Keratinocyte (primary cell): Measurements from ENCODE around the gene RBM25. TPM values are rescaled to one million over a fixed set of nuclear protein-coding genes. Genes with fewer than 3 reads are reported as not detected.

ENCODE experiments used
- DNase-seq: peaks from one replicate; pipeline ENCODE4 v3.0.0-alpha.2; 2011; ENCODE audit warnings: low read depth, missing footprints, low spot score
- FAIRE-seq: peaks from 2 replicates; lab custom pipeline; 2011; peaks lifted over from hg19 to GRCh38; lab: Jason Lieb, UNC
- H2AFZ ChIP-seq: 2 replicates; pipeline ENCODE4 v1.6.0; 2012; ENCODE audit warnings: low read length, control low read depth, inconsistent platforms; ENCODE audit not compliant: control insufficient read depth
- H3K27ac ChIP-seq: 2 replicates; pipeline ENCODE4 v1.5.1; 2011; ENCODE audit warnings: low read length; ENCODE audit not compliant: control insufficient read depth, insufficient read depth
- H3K27me3 ChIP-seq: 3 replicates; pipeline ENCODE4 v1.6.0; 2011; ENCODE audit warnings: low read length; ENCODE audit not compliant: control insufficient read depth, insufficient read depth; ENCODE audit errors: extremely low read depth
- H3K36me3 ChIP-seq, 2 experiments: 2 replicates in 1 of 2; 3 replicates in 1 of 2; pipeline ENCODE4 v1.5.1; 2011; ENCODE audit warnings: low read length in 2 of 2, mild to moderate bottlenecking in 1 of 2; ENCODE audit not compliant: control insufficient read depth in 2 of 2, insufficient read depth in 2 of 2; ENCODE audit errors: extremely low read depth in 1 of 2
- H3K4me1 ChIP-seq: 3 replicates; pipeline ENCODE4 v1.5.1; 2011; ENCODE audit warnings: low read length; ENCODE audit not compliant: control insufficient read depth, insufficient read depth; ENCODE audit errors: extremely low read depth
- H3K4me2 ChIP-seq: 3 replicates; pipeline ENCODE4 v1.6.0; 2011; ENCODE audit warnings: low read depth, low read length; ENCODE audit not compliant: control insufficient read depth, insufficient read depth; ENCODE audit errors: extremely low read depth
- H3K4me3 ChIP-seq, 3 experiments: fragments of 200-600 bp in 1 of 3; sonication (generic) in 1 of 3; 2 replicates in 2 of 3; 3 replicates in 1 of 3; pipeline ENCODE4 v1.5.1; 2011 to 2016; ENCODE audit warnings: low read length in 3 of 3, mild to moderate bottlenecking in 3 of 3, control low read depth in 2 of 3, inconsistent platforms in 1 of 3, low read depth in 1 of 3, mixed read lengths in 1 of 3, mixed run types in 1 of 3, moderate library complexity in 1 of 3; ENCODE audit not compliant: control insufficient read depth in 2 of 3, insufficient read depth in 2 of 3; ENCODE audit errors: extremely low read depth in 1 of 3
- H3K79me2 ChIP-seq: 2 replicates; pipeline ENCODE4 v1.6.0; 2012; ENCODE audit warnings: low read length; ENCODE audit not compliant: control insufficient read depth, insufficient read depth
- H3K9ac ChIP-seq: 3 replicates; pipeline ENCODE4 v1.6.0; 2011; ENCODE audit warnings: low read length; ENCODE audit not compliant: control insufficient read depth, insufficient read depth; ENCODE audit errors: extremely low read depth
- H3K9me1 ChIP-seq: 3 replicates; pipeline ENCODE4 v1.6.0; 2011; ENCODE audit warnings: low read length; ENCODE audit not compliant: control insufficient read depth, insufficient read depth; ENCODE audit errors: extremely low read depth
- H3K9me3 ChIP-seq: 2 replicates; pipeline ENCODE4 v1.5.1; 2012; ENCODE audit warnings: low read depth, low read length; ENCODE audit not compliant: control insufficient read depth
- H4K20me1 ChIP-seq: 3 replicates; pipeline ENCODE4 v1.6.0; 2011; ENCODE audit warnings: low read length; ENCODE audit not compliant: control insufficient read depth, insufficient read depth; ENCODE audit errors: extremely low read depth
- CTCF ChIP-seq, 3 experiments: IDR thresholded peaks in 1 of 3; conservative IDR thresholded peaks in 1 of 3; optimal IDR thresholded peaks in 1 of 3; 2 replicates in 2 of 3; 3 replicates in 1 of 3; pipeline versions ENCODE3 to v1.5.1; 2011; ENCODE audit warnings: low read length in 3 of 3, mild to moderate bottlenecking in 3 of 3, moderate library complexity in 2 of 3, control low read depth in 1 of 3, inconsistent platforms in 1 of 3; ENCODE audit not compliant: insufficient read depth in 2 of 3; ENCODE audit errors: extremely low read depth in 1 of 3
- EZH2 ChIP-seq: IDR thresholded peaks from one replicate; pipeline ENCODE4 v1.6.1; 2012; ENCODE audit warnings: inconsistent platforms, mild to moderate bottlenecking, low read length, moderate library complexity
- dilution Hi-C: fragments of 300-500 bp; cut with MboI; formaldehyde crosslinking; loops from one replicate; pipeline ENCODE4 v1.7.0; 2020; ENCODE audit warnings: low sequenced_read_pairs; ENCODE audit not compliant: extremely low pct_ligation_motif_present
- polyA plus RNA-seq, 5 experiments: library from polyadenylated mRNA; depleted of rRNA in 3 of 5; stranded (reverse) in 3 of 5; stranded (forward) in 1 of 5; unstranded in 1 of 5; fragments of >200 nt; gene quantifications; 1 replicate in 1 of 5; 2 replicates in 3 of 5; 3 replicates in 1 of 5; pipeline versions ENCODE4 v1.2.1 to v1.2.3, GENCODE V29; 2011 to 2012; ENCODE audit warnings: missing spikeins in 2 of 5, low read depth in 1 of 5, low replicate concordance in 1 of 5

RBM25 gene
- polyA plus RNA-seq, 1 donor (not counting 4 experiments of a cell fraction or from before 2014, with no cell fraction given), result 47.4 TPM

GRCh38 chr14:73153272-73153671, 94.9 kb downstream of the RBM25 start:
- no peak overlapping the region for H3K4me3 ChIP-seq
- no peaks in the 10 kb centered on the region for H3K9me1 ChIP-seq
- FAIRE-seq (no peak), DNase-seq (no peak)
- dilution Hi-C loops, result no loop called here
- no peaks in the 10 kb centered on the region for H3K4me1 ChIP-seq
- H2AFZ ChIP-seq, result no peak overlapping the region
- peaks cover 7 to 10% of the 10 kb centered on the region in 2 experiments for H3K36me3 ChIP-seq
- H3K9ac ChIP-seq, result no peak overlapping the region
- no peaks in the 10 kb centered on the region for H3K9me3 ChIP-seq
- H3K79me2 ChIP-seq, result peaks cover 3% of the 10 kb centered on the region
- H3K4me2 ChIP-seq, result no peak overlapping the region
- H3K27me3 ChIP-seq, result no peaks in the 10 kb centered on the region
- no peak overlapping the region for H3K27ac ChIP-seq
- TF ChIP-seq CTCF (optimal IDR thresholded peaks at IDR 0.05 in 1 of 3, IDR thresholded peaks at IDR 0.05 in 1 of 3, conservative IDR thresholded peaks at IDR 0.05 in 1 of 3; ENCODE audit: extremely low read depth in 1 of 3, insufficient read depth in 2 of 3, low read length in 3 of 3), result no peak
- no peak for TF ChIP-seq EZH2
- H4K20me1 ChIP-seq, result no peaks in the 10 kb centered on the region

GRCh38 chr14:73162251-73162650, 103.9 kb downstream of the RBM25 start:
- Histone ChIP-seq H3K9ac (no peak overlapping the region), H3K36me3 (peaks cover 0 to 14% of the 10 kb centered on the region in 2 experiments), H3K79me2 (no peaks in the 10 kb centered on the region), H3K4me3 (no peak overlapping the region), H2AFZ (no peak overlapping the region), H3K27ac (no peak overlapping the region), H3K4me2 (no peak overlapping the region), H3K27me3 (no peaks in the 10 kb centered on the region), H3K9me1 (no peaks in the 10 kb centered on the region), H3K9me3 (no peaks in the 10 kb centered on the region), H3K4me1 (peaks cover 6% of the 10 kb centered on the region), H4K20me1 (no peaks in the 10 kb centered on the region)
- dilution Hi-C loops, result no loop called here
- no peak for DNase-seq
- FAIRE-seq, result no peak
- TF ChIP-seq CTCF (optimal IDR thresholded peaks at IDR 0.05 in 1 of 3, IDR thresholded peaks at IDR 0.05 in 1 of 3, conservative IDR thresholded peaks at IDR 0.05 in 1 of 3; ENCODE audit: extremely low read depth in 1 of 3, insufficient read depth in 2 of 3, low read length in 3 of 3) (no peak), EZH2 (no peak)
